Measurements from ENCODE around the gene TRIP12.
"Not testable (repeated sequence)": the region's sequence is repeated elsewhere in the genome, so short reads cannot be mapped to it uniquely, and the experiment has no call there.

TRIP12 gene

GRCh38 chr2:229921101-229921891 lies 513 bp downstream of the TRIP12 start:
- DNase-seq (ENCODE audit: low read depth in 2 of 3, low spot score in 2 of 3) = peak; percentile 23 to 46 (median 38)

GRCh38 chr2:229920011-229920641 lies 1.7 kb downstream of the TRIP12 start:
- no peak for DNase-seq (ENCODE audit: low read depth in 2 of 3, low spot score in 2 of 3)

GRCh38 chr2:229917793-229918192 lies 4.0 kb downstream of the TRIP12 start:
- DNase-seq (ENCODE audit: low read depth in 2 of 3, low spot score in 2 of 3) = no peak

GRCh38 chr2:229914171-229914570 lies 7.6 kb downstream of the TRIP12 start:
- DNase-seq (ENCODE audit: low read depth in 2 of 3, low spot score in 2 of 3) = no peak

DNA sequence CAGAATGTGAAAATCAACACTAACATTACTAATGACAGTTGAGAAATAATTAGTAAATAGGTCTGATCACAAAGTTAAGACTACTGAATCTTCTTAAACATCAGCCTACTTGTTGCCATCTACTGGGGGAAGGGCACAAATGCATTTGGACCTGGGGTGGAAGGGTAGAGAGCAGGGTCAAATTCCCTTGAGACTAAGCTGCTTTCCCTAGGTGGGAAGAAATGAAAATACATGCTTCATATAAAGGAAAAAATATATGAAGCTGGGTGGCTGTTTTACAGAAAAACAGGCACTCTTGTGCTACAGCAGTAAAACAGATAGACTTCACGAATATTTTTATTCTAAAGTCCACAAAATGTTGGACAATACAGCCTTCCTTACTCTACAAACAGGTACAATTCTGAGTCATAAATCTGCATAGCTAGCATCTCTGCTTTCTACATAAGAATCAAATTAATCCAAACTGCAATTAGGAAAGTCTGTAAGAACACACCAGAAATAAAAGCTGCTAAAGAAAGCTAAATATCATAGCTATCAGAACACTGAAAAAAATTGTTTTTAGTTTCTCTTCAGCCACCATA lies 10.9 kb downstream of the TRIP12 start:
- no peak for DNase-seq (ENCODE audit: low read depth in 2 of 3, low spot score in 2 of 3)

DNA sequence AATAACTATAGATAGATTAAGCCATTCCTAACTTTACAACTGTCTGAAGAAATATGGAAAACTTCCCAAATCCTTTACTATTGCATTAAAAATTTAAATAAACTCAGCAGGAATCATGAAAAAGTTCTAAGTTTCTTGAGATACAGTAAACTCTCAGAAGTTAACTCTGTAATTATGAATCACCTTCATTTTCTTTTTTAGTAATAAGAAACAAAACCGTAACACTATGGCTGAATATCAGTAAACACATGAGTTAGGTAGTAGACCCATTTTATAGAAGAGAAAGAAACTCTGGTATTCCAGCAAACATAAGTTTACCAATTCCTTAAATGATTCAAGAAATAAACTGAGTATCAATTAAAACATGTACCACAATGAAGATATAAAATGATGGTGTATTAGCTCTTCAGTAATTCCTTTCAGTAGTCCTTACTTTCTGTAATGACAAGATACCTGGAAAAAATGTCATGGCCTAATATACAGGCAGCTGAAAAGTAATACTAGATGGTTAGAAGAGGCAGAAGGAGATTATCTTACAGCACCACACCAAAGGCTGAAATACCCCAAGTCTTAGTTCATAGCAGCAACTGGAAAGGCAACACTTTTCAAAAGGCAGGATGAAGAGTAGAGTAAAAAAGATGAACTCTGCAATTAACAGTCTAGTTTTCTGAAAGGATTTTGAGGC lies 11.5 kb downstream of the TRIP12 start:
- no peak for DNase-seq (ENCODE audit: low read depth in 2 of 3, low spot score in 2 of 3)

DNA sequence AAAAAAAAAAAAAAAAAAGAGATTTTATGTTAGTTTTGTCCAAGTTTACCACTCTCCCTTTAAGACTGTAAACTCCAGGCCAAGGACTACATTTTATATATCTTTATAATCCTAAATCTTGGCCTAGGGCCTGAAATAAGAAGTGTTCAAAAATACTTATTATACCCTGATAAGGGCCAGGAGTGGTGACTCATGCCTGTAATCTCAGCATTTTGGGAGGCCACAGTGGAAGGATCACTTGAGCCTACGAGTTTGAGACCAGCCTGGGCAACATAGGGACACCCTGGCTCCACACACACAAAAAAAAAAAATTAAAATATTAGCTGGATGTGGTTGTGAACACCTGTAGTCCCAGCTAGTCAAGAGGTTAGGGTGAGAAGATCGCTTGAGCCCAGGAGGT lies 12.7 kb downstream of the TRIP12 start:
- no peak for DNase-seq (ENCODE audit: low read depth in 2 of 3, low spot score in 2 of 3)

DNA sequence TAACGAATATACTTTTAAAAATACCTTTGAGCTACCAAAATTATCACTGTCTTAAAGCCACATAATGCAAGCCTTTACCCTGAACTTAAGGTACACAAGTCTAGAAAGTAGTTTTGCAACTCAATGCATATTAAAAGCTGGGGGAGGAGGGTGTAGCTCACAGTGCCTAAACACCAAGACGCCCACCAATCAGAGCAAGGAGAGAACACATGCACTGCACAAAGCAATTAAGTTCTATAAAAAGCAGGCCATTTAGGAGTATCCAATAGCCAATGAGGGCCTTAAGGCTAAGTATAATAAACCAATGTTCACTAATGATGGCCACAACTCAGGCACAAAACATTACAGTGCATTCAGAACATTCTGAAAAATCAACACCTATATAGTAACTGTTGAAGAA lies 16.2 kb downstream of the TRIP12 start:
- no peak for DNase-seq (ENCODE audit: low read depth in 2 of 3, low spot score in 2 of 3)

DNA sequence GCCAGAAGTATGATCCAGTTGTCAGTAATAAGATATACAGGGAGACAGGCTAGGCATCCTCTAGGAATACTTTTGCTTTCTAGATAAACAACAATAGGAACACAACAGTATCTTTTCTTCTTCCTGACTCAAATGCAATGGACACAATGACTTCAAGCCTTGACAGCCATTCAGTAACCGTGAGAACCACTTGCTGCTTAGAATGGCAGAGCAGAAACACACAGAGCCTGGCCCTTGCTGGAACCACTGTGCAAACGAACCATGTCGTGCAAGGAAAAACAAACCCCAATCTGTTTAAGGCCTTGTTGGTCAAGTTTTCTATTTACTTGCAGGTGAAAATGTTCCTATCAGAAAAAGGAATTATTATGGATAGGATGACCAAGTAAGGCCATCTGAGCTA lies 18.8 kb downstream of the TRIP12 start:
- DNase-seq (ENCODE audit: low read depth in 2 of 3, low spot score in 2 of 3) = no peak

DNA sequence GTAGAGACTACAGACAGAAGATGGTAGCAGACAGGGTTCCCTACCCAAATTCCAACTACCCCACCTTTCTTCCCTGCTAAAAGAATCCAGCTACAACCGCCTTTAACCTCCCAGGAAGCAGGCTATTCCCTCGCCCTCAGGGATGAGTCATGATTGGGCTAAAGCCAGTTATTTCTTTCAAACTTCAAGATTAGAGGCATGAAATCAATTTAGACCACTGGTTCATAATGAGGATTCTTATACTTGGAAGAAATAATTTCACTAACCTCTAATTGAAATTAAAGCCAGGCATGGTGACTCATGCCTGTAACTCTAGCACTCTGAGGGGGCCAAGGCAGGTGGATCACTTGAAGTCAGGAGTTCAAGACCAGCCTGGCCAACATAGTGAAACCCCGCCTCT lies 20.0 kb downstream of the TRIP12 start:
- DNase-seq (ENCODE audit: low read depth in 2 of 3, low spot score in 2 of 3) = no peak

- not testable (repeated sequence) for DNase-seq (ENCODE audit: low read depth in 2 of 3, low spot score in 2 of 3)
These were observed 21.3 kb downstream of the TRIP12 start for GRCh38 chr2:229900514-229900913.

DNA sequence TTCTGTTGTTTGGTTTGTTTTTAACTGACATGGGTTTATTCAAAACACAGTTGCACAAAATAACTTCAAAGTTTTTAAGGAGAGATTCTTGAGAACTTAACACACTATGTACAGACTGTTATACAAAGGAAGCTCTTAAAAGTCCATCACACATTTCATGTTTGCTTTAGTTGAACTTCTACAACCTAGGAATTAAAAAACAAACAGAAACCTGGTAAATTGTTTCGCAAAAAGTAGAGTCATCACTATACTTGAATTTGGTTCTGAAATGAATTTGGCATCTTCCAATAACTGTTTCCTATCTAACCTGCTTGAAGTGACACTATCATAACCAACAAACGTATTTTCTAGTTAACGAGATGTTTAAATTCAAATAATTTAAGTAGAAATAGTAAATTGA lies 21.8 kb downstream of the TRIP12 start:
- no peak for DNase-seq (ENCODE audit: low read depth in 2 of 3, low spot score in 2 of 3)

- DNase-seq (ENCODE audit: low read depth in 2 of 3, low spot score in 2 of 3) = no peak
These were observed 22.2 kb downstream of the TRIP12 start for GRCh38 chr2:229899604-229900003.

DNA sequence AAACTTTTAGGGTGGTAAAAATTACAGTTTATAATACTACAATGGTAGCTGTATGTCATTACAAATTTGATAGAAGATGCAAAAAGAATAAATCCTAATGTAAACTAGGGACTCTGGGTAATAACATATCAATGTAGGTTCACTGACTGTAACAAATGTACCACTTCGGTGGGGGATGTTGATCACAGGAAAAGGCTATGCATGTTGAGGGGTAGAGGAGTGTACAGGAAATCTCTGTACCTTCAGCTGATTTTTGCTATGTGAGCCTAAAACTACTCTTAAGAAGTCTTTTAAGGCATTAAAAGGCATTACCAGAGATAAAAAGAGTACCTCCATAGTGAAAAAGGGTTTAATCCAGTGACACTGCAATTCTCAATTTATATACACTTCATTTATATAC lies 25.0 kb downstream of the TRIP12 start:
- DNase-seq (ENCODE audit: low read depth in 2 of 3, low spot score in 2 of 3) = no peak

- DNase-seq (ENCODE audit: low read depth in 2 of 3, low spot score in 2 of 3) = no peak
These were observed 32.8 kb downstream of the TRIP12 start for GRCh38 chr2:229889023-229889422.

- no peak for DNase-seq (ENCODE audit: low read depth in 2 of 3, low spot score in 2 of 3)
These were observed 33.8 kb downstream of the TRIP12 start for GRCh38 chr2:229888031-229888430.

DNA sequence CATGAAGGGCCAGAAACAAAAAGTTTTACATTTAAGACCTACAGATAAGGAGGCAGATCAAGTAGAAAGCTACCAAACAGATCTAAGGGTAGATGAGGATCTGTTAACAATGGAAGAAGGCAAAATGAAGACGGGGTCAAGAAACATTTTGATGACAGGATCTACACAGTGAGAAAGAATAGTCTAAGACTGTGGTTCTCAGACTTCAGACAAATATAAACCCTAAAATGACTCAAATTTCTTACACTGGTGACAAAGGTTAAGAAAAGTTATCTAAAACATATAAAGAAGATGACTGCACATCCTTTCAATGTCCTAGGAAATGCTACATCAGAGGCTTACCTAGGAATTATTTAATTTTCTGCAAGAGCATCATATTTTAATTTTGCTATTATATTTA lies 34.4 kb downstream of the TRIP12 start:
- no peak for DNase-seq (ENCODE audit: low read depth in 2 of 3, low spot score in 2 of 3)

DNA sequence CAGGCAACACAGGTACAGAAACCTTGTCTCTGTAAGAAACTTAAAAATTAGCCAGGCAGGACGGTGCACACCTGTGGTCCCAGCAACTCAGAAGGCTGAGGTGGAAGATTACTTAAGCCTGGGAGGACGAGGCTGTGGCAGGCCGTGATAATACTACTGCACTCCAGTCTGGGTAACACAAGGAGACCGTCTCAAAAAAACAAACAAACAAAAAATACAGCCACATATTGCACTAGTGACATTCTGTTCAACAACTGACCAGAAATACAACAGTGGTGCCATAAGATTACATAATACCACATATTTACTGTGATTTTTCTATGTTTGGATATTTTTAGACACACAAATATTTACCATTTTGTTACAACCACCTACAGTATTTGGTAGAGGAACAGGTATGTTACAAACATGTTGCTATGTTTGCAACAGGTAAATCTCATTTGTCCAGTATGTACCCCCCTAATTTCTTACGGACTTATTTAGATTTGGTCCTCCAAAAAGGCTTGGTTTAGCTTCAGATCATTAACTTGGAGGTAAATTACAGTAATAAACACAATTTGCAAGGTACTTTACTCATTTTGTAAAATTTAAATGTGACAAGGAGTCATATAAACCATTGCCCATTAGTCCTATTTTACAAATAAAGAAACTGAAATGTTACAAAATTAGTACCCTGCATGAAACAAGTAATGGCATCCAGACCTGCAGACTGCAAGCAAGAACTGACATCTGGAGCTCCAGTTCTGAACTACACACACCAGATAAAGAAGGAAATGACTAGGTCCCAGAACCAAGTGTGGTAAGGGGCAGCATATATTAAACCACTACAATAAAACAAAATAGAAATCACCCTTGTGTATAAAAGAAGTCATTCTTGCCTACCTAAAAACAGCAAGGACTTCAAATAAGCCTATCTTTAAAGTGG lies 36.8 kb downstream of the TRIP12 start:
- DNase-seq (ENCODE audit: low read depth in 2 of 3, low spot score in 2 of 3) = no peak

- DNase-seq (ENCODE audit: low read depth in 2 of 3, low spot score in 2 of 3) = no peak
These were observed 39.2 kb downstream of the TRIP12 start for GRCh38 chr2:229882583-229882982.

DNA sequence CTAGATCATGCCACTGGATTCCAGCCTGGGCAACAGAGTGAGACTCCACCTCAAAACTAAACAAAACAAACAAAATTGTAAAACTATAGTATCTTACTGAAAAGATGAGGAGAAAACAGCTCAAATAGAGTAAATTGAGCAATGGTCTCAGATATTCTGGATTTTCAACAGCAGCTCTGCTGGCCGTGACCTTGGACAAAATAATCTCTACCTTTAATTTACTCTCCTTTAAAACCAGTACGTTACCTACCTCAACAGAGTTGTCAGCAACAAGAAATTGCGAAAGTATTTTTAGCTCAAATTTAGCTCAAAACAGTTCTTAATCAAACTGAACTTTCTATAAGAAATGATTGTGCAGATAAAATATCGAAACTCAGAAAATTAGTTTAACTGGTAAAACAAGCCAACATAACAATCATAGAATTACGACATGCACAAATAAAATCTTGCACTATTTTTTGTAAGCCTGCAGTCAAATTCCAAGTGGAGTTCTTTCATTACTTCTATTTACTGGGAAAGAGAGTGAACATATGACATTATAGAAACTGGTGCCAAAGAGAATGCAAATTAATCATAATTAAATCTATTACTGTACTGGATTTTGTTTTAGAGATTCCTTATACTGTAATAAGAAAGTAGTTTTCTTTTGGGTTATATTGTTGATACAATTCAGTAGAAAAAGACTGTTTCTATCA lies 40.8 kb downstream of the TRIP12 start:
- DNase-seq (ENCODE audit: low read depth in 2 of 3, low spot score in 2 of 3) = no peak

All from activated CD8-positive, alpha-beta memory T cell treated with anti-CD3 and anti-CD28 coated beads for 48 hours (primary cell).